Brain microvascular endothelial cell (primary cell): ENCODE data around the gene VPS33A.

Experiments
- DNase-seq: peaks from one replicate; pipeline ENCODE4 v3.0.0-alpha.2; 2020
- H3K27ac ChIP-seq: fragments of 250-450 bp; sonication (Bioruptor Pico); 2 replicates; pipeline ENCODE4 v1.5.1; 2020; ENCODE audit warnings: mild to moderate bottlenecking, moderate library complexity
- H3K27me3 ChIP-seq: fragments of 250-450 bp; sonication (Bioruptor Pico); replicated peaks from 2 replicates; pipeline ENCODE4 v1.5.1; 2020; ENCODE audit warnings: mild to moderate bottlenecking
- H3K36me3 ChIP-seq: fragments of 250-450 bp; sonication (Bioruptor Pico); replicated peaks from 2 replicates; pipeline ENCODE4 v1.5.1; 2020; ENCODE audit warnings: mild to moderate bottlenecking
- H3K4me3 ChIP-seq: 2 replicates; pipeline ENCODE4 v1.5.1; 2011; ENCODE audit warnings: low read depth, mild to moderate bottlenecking, control low read depth, low read length, moderate library complexity
- in situ Hi-C: cut with HindIII; loops from 2 replicates; pipeline ENCODE4 v1.10.0; 2017; ENCODE audit warnings: low sequenced_read_pairs, low pct_ligation_motif_present
- TF ChIP-seq, protein P1 (sequence below): IDR thresholded peaks from 2 replicates; pipeline ENCODE4 v1.5.1; 2011; ENCODE audit warnings: low read depth, mild to moderate bottlenecking, moderate library complexity, low read length, control low read depth, inconsistent platforms; ENCODE audit errors: missing control alignments

VPS33A gene

DNA sequence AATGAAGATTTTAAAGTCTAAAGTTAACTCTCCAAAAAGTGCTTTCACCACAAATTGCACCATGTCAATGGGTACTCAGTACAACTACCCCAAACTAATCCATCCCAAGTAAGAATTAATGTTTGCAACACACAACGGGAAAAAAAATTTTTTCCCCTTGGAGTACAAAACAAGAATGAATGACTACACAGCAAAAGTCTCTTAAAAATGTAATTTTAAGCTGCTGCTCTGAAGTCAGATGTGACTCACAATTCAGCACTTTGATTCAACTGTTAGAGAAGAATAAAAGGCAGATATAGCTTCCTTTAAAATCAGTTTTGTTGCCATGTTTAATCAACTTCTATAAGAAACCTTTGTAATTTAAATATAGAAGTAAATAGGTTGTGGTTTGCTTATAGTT, 42.5 kb upstream of the VPS33A start:
- H3K27me3 ChIP-seq, result no peaks in the 10 kb centered on the region
- peaks cover 24% of the 10 kb centered on the region for H3K36me3 ChIP-seq
- H3K27ac ChIP-seq, result no peak overlapping the region
- TF ChIP-seq, protein P1, sequence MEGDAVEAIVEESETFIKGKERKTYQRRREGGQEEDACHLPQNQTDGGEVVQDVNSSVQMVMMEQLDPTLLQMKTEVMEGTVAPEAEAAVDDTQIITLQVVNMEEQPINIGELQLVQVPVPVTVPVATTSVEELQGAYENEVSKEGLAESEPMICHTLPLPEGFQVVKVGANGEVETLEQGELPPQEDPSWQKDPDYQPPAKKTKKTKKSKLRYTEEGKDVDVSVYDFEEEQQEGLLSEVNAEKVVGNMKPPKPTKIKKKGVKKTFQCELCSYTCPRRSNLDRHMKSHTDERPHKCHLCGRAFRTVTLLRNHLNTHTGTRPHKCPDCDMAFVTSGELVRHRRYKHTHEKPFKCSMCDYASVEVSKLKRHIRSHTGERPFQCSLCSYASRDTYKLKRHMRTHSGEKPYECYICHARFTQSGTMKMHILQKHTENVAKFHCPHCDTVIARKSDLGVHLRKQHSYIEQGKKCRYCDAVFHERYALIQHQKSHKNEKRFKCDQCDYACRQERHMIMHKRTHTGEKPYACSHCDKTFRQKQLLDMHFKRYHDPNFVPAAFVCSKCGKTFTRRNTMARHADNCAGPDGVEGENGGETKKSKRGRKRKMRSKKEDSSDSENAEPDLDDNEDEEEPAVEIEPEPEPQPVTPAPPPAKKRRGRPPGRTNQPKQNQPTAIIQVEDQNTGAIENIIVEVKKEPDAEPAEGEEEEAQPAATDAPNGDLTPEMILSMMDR, result no peak
- no peak overlapping the region for H3K4me3 ChIP-seq
- in situ Hi-C loops, result no loop called here
- no peak for DNase-seq

- Histone ChIP-seq H3K36me3 (peaks cover 31% of the 10 kb centered on the region), H3K27ac (no peak overlapping the region), H3K27me3 (no peaks in the 10 kb centered on the region), H3K4me3 (no peak overlapping the region)
- DNase-seq, result no peak
- in situ Hi-C loops, result no loop called here
- TF ChIP-seq, protein P1, result no peak
These were observed 40.1 kb upstream of the VPS33A start for GRCh38 chr12:122306407-122306806.

DNA sequence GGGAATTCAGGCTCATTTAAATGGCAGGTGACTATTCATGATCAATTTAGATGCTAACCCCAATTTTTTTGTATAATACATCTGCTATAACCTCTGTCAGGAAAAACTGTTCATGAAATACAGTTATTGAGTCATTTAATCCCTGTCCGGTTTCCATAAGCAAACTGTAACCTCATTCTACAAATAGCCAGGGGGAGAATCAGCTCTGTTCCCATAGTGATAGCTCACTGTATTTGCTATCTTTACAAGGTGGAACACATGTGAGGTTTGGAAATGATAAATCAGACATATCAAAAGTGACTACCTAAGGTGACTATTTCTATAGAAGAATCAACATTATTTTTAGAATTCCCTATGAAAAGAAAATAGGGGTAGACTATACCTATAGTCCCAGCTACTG, 38.6 kb upstream of the VPS33A start:
- H3K27ac ChIP-seq, result no peak overlapping the region
- in situ Hi-C loops, result no loop called here
- H3K27me3 ChIP-seq, result no peaks in the 10 kb centered on the region
- no peak for DNase-seq
- TF ChIP-seq, protein P1, result no peak
- no peak overlapping the region for H3K4me3 ChIP-seq
- peaks cover 31% of the 10 kb centered on the region for H3K36me3 ChIP-seq

- H3K36me3 ChIP-seq, result peaks cover 22% of the 10 kb centered on the region
- H3K4me3 ChIP-seq, result no peak overlapping the region
- no peaks in the 10 kb centered on the region for H3K27me3 ChIP-seq
- in situ Hi-C loops, result no loop called here
- no peak overlapping the region for H3K27ac ChIP-seq
- TF ChIP-seq, protein P1, result no peak
- no peak for DNase-seq
These were observed 36.8 kb upstream of the VPS33A start for GRCh38 chr12:122303068-122303467.

- in situ Hi-C loops, result no loop called here
- no peak overlapping the region for H3K4me3 ChIP-seq
- H3K27ac ChIP-seq, result no peak overlapping the region
- H3K36me3 ChIP-seq, result peaks cover 13% of the 10 kb centered on the region
- DNase-seq, result no peak
- H3K27me3 ChIP-seq, result no peaks in the 10 kb centered on the region
- TF ChIP-seq, protein P1, result no peak
These were observed 31.9 kb upstream of the VPS33A start for GRCh38 chr12:122298071-122298748.

GRCh38 chr12:122297494-122297893, 31.2 kb upstream of the VPS33A start:
- in situ Hi-C loops, result no loop called here
- Histone ChIP-seq H3K27me3 (no peaks in the 10 kb centered on the region), H3K36me3 (peaks cover 11% of the 10 kb centered on the region), H3K4me3 (no peak overlapping the region), H3K27ac (no peak overlapping the region)
- DNase-seq, result no peak
- TF ChIP-seq, protein P1, result no peak
